Stimulated activated CD4-positive, alpha-beta T cell treated with anti-CD3 and anti-CD28 coated beads, Interleukin-1b, Interleukin-23, amount 100 ng/mL, for 48 hours (primary cell): ENCODE measurements around the gene C6orf89.

Experiments used
- DNase-seq: peaks from one replicate; pipeline ENCODE4 v3.0.0-alpha.2; 2020

Gene C6orf89, protein sequence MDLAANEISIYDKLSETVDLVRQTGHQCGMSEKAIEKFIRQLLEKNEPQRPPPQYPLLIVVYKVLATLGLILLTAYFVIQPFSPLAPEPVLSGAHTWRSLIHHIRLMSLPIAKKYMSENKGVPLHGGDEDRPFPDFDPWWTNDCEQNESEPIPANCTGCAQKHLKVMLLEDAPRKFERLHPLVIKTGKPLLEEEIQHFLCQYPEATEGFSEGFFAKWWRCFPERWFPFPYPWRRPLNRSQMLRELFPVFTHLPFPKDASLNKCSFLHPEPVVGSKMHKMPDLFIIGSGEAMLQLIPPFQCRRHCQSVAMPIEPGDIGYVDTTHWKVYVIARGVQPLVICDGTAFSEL

GRCh38 chr6:36885461-36886401 is at the start of gene C6orf89:
TSS of gene C6orf89 (plus strand) at chr6:36885952. CDS start at chr6:36899445, 13,493 bp downstream.
- peak; percentile 98 for DNase-seq

DNA sequence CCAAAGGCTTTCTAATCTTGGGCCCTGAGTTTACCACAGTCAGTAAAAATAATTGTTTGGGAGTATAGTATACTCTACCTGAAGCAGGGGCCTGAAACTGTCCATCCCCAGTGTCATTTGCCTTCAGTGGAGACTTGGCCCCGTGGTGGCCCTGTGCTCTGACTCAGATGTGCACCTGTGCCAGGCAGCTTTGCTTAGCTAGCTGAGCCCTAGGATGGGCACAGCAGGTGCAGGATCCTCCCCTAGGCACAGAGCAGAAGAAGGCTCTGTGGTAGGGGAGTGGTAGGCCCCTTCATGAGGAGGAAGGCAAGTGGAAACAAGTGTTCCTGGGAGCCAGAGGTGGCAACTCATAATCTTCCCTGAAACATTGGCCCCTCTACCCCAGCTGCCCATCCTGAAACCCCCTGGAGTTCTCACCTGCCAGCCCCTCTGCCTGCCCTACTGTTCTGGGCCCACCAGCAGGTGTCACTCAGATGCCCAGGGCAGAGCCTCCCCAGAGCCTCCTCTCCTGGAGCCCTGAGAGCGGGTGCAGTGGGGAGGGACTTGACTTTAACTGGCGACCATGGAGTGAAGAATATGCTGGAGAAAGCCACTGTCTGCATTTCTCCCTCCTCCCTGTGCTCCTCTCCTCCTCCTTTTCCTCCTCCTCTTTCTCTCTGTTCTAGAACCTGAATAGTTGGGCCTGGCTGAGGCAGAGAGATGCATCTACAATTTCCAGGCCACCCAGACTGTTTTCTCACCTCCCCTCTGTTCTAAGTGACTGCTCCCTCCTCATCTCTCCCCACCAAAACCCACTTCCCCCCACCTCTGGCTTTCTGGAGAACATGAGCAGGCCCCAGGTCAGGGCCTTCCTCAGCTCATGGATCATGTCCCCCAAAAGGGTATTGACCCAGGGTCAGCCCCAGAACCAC is 49.4 kb upstream of the C6orf89 start:
- no peak for DNase-seq

DNA sequence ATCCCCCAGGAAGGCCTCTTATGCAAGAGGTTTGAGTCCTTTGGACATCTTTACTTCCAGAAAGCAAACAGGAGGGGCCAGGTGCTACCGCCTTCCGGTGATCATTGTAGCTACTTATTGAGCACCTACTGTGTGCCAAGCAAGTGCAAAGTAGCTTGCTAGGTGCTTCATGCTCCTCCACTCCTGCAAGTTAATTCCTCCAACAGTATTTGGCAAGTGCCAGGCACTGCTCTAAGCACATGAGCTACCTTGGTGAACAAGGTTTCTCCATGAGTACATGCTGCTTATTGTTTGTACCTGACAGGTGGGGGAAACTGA is 48.8 kb upstream of the C6orf89 start:
- no peak for DNase-seq

- no peak for DNase-seq
Observed at GRCh38 chr6:36837686-36838085, 48.1 kb upstream of the C6orf89 start.

DNA sequence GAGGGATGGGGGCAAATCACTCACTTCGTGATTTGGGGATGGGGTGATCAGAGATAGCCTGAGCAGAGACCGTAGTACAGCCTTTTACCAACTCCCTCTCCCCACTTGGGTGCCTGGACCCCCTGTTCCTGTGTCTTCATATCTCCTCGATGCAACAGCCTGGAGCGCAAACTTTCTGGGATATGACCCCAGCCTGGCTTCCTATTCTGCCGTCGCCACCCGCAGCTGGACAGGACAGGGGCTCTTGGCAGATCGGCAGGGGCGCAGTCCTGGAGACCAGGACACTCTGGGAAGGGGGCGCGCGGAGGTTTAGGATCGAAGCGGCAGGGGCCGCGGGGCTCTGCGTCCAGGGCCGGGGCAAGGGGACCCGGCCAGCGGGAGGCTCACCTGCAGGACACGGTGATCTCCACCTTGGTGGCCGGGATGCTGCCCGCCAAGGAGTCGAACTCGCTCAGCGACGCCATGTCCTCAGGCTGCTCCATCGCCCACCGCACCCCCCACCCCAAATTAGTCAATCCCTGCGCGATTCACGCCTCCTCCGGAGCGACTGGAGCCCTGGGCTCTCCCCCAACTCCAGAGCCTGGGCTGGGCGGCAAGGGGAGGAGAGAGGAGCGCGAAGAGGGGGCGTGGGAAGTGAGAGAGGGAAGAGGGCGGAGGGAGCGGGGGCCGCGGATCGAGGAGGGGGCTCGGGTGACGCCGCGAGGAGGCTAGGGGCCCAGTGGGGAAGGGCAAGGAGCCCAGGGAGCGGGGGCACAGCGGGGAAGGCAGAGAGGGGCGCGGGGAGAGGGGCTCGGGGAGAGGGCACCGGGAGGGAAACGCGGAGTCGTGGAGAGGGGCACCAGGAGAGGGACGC is 46.6 kb upstream of the C6orf89 start, which contains the start of gene CPNE5:
TSS of gene CPNE5 (minus strand) at position 549 of the 853 bp plus-strand sequence. CDS start at position 482, 67 bp downstream.
- no peak for DNase-seq

- peak; percentile 27 for DNase-seq
Observed at GRCh38 chr6:36839749-36840431, 45.9 kb upstream of the C6orf89 start.

DNA sequence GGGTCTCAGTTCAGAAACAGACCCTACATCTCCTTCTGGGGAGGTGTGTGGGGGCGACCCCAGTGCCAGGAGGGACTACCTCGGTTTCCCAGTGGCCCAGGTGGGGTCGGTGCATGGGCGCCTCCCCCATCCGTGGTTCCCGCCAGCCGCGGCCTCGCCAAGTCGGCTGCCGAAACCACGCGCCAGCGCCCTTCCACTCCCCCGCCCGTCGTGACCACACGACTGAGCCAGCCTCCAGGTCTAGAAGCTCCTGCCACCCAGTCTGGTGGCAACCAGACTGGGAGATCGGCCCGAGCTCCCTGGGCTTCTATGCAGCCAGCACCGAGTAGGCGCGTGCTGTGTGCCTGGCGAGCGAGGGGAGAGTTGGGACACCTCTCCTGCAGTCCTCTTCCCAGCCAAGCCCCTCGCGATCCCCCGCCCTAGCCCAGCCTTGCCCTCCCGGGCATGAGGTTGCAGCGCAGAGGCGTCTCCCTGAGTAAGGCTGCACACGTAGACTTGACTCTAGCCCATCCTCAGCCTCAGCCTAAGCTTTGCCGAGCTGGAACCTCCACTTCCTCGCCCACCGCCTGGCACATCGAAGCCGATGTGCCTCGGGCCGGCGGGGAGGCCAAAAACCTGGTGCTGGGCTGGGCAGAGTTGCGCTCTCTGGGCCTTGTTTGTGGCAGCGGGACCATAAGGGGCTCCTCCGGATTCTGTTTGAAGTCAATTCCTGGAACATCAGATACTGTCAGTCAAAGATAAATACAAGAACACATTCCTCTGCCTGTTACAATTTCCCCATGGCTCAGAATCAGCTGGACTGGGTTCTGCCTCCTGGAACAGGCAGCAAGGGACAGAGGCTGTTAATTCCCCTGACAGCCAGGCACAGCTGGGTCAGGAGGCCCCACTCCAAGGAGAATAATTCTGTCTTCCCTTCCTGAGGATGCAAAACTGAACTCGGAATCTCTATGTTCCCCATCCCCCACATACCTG is 45.0 kb upstream of the C6orf89 start:
- peak; percentile 20 for DNase-seq

- DNase-seq: no peak
Observed at GRCh38 chr6:36841756-36842155, 44.0 kb upstream of the C6orf89 start.

DNA sequence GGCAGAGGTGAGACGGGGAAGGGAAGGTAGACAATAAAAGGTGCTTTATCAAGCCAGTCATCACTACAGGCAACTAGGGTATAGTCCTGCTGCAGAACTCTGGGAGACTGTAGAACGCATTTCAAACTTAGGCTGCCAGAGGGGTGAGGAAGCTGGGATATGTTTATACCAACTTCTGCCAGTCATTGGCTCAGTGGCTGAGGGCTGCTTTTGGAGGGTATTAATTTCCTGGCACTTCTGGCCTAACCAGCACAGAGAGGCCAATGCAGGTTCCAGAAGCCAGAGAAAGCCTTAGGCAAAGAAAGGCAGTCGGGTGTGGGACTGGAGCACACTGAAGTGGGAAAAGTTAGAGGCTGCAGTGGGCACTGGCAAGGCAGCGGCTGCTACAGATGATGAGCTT is 42.6 kb upstream of the C6orf89 start:
- no peak for DNase-seq

GRCh38 chr6:36844232-36845170 is 41.3 kb upstream of the C6orf89 start:
- DNase-seq: no peak

DNA sequence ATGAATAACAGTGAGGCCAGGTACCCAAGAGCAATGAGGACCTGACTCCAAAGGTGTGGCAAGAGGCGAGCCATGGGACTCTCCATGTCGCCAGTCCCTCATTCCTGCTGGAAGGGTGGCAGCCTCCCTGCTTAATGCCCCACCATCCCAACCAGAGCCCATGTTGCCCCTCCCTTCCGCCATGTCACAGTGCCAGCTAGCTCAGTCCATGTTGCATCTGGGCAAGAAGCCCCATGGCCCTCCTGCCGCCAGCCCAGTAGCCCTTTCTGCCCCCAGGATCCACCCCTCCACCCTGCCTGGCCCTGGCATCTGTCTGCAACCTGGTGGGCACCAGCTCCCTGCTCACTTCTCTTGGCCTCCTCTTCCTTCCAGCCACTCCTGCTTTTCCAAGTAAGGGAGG is 40.5 kb upstream of the C6orf89 start:
- DNase-seq: no peak

DNA sequence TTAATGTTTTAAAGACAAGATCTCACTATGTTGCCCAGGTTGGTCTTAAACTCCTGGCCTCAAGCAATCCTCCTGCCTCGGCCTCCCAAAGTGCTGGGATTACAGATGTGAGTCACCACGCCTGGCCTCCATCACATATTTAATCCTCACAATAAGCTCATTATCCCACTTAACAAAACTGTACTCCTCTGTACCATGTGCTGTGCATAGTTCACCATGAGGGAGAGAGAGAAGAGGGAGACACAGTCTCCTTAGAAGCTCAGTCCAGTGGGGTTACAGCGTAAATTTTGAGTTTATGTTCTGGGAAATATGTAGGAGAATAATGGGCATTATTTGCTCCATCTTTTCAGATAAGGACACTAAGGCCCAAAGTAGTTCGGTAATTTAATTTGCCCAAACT is 38.6 kb upstream of the C6orf89 start:
- no peak for DNase-seq

- DNase-seq: no peak
Observed at GRCh38 chr6:36847991-36848390, 37.8 kb upstream of the C6orf89 start.

GRCh38 chr6:36848658-36849441 is 36.9 kb upstream of the C6orf89 start:
- DNase-seq: no peak

DNA sequence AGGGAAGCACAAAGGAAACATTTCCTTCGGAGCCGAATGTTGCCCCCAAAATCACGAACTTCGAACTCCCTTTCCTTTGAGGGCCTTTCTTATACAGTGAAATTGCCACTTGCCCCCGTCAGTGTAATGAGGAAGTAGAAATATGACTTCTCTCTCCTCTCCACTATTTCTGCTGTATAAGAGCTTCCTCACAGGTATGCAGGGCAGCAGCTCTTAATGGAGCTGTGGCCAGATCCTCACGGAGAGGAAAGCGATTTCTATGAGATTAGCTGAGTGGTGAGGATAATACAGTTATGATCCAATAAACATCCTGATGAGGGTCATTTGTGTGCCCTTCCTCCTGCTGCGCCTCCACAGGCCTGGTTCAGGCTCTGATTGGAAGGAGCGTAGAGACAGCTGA is 35.7 kb upstream of the C6orf89 start:
- no peak for DNase-seq

DNA sequence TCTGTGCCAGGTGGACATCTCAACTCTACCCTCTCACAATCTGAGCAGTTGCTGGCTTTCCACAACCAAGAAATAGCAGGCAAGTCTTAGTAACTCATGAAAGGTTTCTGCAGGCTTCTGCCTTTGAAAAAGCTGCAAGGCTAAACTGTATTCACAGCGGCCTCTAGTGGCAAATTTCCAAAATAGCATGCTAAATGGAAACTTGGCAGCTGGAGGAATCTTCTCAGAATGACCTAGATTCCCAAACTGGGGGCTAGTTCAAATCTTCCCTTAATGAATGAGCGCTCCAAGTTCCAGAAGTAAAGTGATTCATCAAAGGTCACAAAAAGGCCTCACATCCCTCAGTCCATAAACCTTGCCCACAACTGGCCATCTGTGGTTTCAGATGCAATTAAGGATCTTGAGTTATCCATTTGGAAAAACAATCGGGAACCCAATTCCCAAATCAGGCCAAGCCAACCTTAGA is 34.6 kb upstream of the C6orf89 start:
- no peak for DNase-seq

DNA sequence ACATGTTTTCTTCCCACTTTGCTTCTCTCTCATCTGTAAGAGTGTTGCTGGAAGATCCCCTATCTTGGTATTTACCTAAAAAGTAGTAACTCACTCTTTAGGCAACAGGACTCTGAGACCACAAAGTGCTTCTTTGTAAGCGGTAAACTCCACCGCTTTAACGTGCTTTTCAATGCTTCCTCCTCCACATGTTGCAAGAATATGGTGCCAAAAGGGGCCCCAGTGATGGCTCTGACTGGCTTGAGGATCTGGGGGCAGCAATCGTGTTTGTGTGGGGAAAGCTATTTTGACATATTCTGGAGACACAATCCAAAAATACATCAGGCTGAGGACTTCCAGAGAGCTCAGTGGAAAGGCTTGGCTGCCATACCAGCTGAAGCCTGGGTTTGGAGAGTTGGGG is 34.1 kb upstream of the C6orf89 start:
- no peak for DNase-seq
